HG03066 (cell line): ENCODE results near the gene LZTFL1.
"Not testable (repeated sequence)": the region's sequence is repeated elsewhere in the genome, so short reads cannot be mapped to it uniquely, and the experiment has no call there.

Experiments
- ATAC-seq: cut with Tn5 transposase; IDR thresholded peaks from one replicate; pipeline ENCODE4 v1.9.1; 2021; ENCODE audit warnings: low read depth; ENCODE audit not compliant: unreplicated experiment

The LZTFL1 gene

GRCh38 chr3:45868213-45868612 lies 26.3 kb upstream of the LZTFL1 start:
- ATAC-seq: no peak

- no peak for ATAC-seq
Observed at GRCh38 chr3:45865563-45865962, 23.6 kb upstream of the LZTFL1 start.

- peak; percentile 81 for ATAC-seq
Observed at GRCh38 chr3:45864760-45865519, 23.0 kb upstream of the LZTFL1 start.

GRCh38 chr3:45861043-45861719 lies 19.3 kb upstream of the LZTFL1 start:
- no peak for ATAC-seq

- no peak for ATAC-seq
Observed at GRCh38 chr3:45860481-45860880, 18.6 kb upstream of the LZTFL1 start.

GRCh38 chr3:45858809-45859543 lies 17.1 kb upstream of the LZTFL1 start:
- ATAC-seq: no peak

DNA sequence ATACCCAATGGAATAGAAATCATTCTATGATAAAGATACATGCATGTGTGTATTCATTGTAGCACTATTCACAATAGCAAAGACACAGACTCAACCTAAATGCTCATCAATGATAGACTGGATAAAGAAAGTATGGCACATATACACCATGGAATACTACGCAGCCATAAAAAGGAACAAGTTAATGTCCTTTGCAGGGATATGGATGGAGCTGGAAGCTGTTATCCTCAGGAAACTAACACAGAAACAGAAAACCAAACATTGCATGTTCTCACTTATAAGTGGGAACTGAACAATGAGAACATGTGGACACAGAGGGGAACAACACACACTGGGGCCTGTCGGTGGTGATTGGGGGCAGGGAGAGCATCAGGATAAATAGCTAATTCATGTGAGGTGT lies 15.1 kb upstream of the LZTFL1 start:
- not testable (repeated sequence) for ATAC-seq

DNA sequence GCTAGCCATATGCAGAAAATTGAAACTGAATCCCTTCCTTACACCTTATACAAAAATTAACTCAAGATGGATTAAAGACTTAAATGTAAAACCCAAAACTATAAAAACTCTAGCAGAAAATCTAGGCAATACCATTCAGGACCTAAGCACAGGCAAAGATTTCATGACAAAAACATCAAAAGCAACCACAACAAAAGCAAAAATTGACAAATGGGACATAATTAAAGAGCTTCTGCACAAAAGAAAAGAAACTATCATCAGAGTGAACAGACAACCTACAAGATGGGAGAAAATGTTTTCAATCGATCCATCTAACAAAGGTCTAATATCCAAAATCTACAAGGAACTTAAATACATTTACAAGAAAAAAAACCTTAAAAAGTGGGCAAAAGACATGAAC lies 14.4 kb upstream of the LZTFL1 start:
- ATAC-seq: not testable (repeated sequence)

DNA sequence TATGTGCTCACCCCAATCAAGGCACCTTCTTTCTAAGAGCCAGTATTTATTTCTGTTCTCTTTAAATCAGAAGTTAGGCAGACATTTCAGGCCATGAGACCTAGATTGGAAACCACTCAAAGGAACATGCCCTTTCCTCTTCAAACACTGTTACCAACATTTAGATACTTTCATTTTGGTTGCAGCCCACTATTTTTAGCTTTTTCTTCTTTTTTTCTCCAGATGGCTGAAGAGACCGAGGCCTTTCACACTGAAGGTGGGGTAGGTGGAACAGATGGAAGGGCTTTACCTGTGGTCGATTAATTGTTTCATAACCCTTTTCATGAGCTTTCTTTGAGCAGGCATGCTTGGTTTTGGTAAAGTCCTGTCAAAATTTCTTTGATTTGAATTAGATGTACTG lies 10.9 kb upstream of the LZTFL1 start:
- ATAC-seq: no peak

DNA sequence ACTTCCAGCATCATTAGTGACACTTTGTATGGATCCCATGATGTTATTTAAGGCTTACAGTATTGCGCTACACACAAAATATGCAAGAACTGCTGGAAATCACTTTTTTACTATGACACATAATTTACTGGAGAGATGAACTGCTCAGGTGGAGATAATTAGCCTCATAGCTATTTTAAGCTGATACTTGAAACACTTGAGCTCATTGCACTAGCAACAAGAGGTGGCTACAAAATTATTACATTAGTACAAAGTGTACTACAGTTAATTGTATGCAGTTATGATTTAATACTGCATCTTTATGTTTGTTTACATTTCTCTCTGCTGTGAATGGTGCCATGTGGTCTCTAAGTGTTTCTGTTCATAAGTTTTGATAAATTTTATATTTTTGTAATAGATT lies 6.5 kb upstream of the LZTFL1 start:
- ATAC-seq: no peak

DNA sequence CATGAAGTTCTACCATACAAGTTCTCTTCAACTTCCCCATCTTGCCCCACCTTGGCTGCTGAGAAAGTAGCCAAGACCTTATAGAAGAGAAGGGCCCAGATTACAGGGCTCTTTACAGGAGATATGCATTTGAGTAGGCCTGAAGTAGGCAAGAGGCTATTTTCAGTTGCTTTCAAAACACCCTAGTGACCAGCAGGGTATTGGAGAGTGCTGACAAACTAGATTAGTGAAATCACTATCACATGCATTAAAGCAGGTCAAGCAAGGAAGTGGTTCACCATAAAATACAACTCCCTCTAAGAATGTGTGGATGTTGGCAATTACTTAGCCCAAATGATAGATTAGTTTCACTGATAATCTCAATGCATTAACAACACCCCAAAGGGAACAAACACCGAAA lies 2.7 kb upstream of the LZTFL1 start:
- ATAC-seq: no peak

- no peak for ATAC-seq
Observed at GRCh38 chr3:45842851-45843625, 1.1 kb upstream of the LZTFL1 start.

DNA sequence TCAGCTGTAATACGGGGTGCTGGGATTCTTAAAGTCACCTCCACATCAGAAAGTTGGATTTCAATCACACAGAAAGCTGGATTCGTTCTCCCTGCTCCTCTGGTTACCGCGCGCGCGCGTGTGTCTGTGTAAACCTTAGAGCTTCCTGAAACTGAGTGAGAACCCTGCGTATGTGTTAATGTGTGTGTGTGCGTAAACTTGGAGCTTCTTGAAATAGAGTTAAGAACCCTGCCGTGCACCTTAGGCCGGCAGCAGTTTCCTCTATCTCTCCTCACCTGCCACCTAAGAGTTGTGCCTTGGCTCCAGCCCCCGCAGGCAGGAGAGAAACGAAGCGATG lies 531 bp downstream of the LZTFL1 start:
- ATAC-seq: peak; percentile 19

DNA sequence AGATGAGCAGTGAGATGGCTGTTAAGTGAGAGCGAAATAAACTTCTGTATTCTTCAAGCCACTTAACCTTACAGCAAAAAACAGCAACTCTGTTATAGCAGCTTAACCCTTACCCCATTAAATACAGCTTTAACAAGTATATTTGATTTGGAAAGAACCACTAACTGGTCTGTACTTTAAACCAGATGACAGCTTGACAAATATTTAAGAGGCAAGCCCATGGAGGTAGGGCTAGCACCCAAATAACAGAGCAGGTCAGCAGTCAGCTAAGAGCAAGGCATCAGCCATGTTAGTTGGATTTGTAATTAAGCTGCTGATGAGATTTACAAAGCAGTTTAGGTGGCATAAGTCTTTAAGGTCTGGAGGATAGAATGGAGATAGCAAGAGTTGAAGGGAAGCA lies 3.5 kb downstream of the LZTFL1 start:
- no peak for ATAC-seq

DNA sequence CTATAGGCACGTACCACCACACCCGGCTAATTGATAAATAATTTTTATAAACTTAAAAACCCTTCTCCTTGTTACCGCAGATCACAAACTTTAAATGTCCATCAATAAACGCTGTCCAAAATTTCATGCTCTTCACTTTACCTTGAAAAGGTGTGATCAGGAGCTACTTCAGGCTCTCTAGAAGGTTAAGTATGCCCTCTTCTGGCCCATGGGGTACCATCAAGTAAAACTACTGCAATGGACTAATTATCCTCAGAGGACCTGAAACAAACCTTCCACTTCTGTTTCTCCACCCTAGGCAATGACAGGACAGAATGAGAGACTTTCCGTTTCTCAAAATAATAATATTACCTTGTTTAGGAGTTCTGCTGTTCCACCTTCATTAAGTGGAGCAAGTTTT lies 9.2 kb downstream of the LZTFL1 start:
- ATAC-seq: no peak

DNA sequence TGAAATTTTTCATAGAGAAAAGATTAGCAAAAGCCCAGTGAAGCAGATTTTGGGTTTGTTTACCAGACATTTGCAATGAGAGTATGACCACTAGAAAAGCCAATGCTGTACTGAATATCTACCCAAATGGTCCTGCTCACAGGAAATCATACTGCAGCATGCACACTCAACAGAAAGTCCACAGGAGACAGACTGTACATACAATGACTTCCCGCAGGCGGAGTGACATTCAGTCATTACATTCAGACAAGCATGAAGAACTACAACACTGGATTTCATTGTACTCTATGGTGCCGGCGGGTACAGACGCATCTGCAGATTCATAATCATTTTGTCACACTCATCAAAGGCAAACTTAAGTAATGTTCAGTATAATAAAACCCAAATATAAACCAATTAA lies 11.8 kb downstream of the LZTFL1 start:
- no peak for ATAC-seq

DNA sequence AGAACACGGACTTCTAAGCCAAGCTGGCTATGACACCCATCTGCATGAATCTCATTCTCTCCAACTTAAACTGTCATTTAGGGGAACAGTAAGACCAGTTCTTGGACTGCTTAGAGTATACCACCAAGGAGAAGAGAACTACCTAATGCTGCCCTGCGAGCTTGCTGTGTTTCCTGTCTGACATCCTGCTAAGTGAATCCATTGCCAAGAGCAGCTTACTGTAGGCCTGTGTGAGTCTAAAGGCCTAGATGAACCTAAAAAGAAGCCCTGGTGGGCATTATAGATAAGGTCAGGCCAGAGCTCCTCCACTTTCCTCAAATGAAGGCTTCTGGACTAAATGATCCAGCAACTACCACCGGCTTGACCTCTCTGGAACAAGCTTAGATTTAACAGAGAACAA lies 15.0 kb downstream of the LZTFL1 start:
- no peak for ATAC-seq

GRCh38 chr3:45826321-45826720 lies 15.6 kb downstream of the LZTFL1 start:
- no peak for ATAC-seq

DNA sequence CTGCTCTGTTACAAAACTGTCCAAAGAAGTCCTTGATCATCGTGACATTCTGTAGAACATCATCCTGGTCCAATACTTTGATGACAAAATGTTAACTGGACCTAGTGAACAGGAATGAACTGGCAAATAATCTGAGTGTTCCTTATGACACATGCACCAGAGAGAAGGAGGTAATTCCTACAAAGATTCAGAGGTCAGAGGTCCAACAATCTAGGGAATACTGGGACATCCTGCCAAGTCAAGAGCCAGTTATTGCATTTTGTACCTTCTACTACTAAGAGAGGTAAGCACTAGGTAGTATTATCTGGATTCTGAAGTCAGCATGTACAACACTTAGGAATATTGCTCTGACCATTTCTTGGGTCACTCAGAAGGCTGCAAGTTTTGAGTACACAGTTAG lies 20.8 kb downstream of the LZTFL1 start:
- ATAC-seq: no peak

- no peak for ATAC-seq
Observed at GRCh38 chr3:45819543-45819942, 22.4 kb downstream of the LZTFL1 start.
